ENCODE measurements around the gene PCBP1.

Gene PCBP1

GRCh38 chr2:70086278-70086837, 919 bp upstream of the PCBP1 start:
- no peak for TF ChIP-seq CTCF (IDR thresholded peaks at IDR 0.05; ENCODE audit: low read depth, low read length)
- in situ Hi-C loops (cut with HindIII; ENCODE audit: low sequenced_read_pairs): no loop called here
- DNase-seq (ENCODE audit: low read depth, low spot score): peak; percentile 90
- peak overlapping the region; percentile 41 for H3K4me3 ChIP-seq (ENCODE audit: low read depth, low read length)

DNA sequence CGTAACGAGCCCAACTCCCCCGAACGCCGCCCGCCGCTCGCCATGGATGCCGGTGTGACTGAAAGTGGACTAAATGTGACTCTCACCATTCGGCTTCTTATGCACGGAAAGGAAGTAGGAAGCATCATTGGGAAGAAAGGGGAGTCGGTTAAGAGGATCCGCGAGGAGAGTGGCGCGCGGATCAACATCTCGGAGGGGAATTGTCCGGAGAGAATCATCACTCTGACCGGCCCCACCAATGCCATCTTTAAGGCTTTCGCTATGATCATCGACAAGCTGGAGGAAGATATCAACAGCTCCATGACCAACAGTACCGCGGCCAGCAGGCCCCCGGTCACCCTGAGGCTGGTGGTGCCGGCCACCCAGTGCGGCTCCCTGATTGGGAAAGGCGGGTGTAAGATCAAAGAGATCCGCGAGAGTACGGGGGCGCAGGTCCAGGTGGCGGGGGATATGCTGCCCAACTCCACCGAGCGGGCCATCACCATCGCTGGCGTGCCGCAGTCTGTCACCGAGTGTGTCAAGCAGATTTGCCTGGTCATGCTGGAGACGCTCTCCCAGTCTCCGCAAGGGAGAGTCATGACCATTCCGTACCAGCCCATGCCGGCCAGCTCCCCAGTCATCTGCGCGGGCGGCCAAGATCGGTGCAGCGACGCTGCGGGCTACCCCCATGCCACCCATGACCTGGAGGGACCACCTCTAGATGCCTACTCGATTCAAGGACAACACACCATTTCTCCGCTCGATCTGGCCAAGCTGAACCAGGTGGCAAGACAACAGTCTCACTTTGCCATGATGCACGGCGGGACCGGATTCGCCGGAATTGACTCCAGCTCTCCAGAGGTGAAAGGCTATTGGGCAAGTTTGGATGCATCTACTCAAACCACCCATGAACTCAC, 673 bp downstream of the PCBP1 start:
- no peak for TF ChIP-seq CTCF (IDR thresholded peaks at IDR 0.05; ENCODE audit: low read depth, low read length)
- DNase-seq (ENCODE audit: low read depth, low spot score): peak; percentile 66
- in situ Hi-C loops (cut with HindIII; ENCODE audit: low sequenced_read_pairs): no loop called here
- peak overlapping the region; percentile 86 for H3K4me3 ChIP-seq (ENCODE audit: low read depth, low read length)

GRCh38 chr2:70088598-70089219, 1.4 kb downstream of the PCBP1 start:
- TF ChIP-seq CTCF (IDR thresholded peaks at IDR 0.05; ENCODE audit: low read depth, low read length): no peak
- in situ Hi-C loops (cut with HindIII; ENCODE audit: low sequenced_read_pairs): no loop called here
- no peak for DNase-seq (ENCODE audit: low read depth, low spot score)
- H3K4me3 ChIP-seq (ENCODE audit: low read depth, low read length): peak overlapping the region; percentile 86

- TF ChIP-seq CTCF (IDR thresholded peaks at IDR 0.05; ENCODE audit: low read depth, low read length): no peak
- peak overlapping the region; percentile 86 for H3K4me3 ChIP-seq (ENCODE audit: low read depth, low read length)
- peak; percentile 36 for DNase-seq (ENCODE audit: low read depth, low spot score)
- in situ Hi-C loops (cut with HindIII; ENCODE audit: low sequenced_read_pairs): no loop called here
These were observed 2.1 kb downstream of the PCBP1 start for GRCh38 chr2:70089220-70089982.

GRCh38 chr2:70089983-70090525, 2.8 kb downstream of the PCBP1 start:
- DNase-seq (ENCODE audit: low read depth, low spot score): no peak
- in situ Hi-C loops (cut with HindIII; ENCODE audit: low sequenced_read_pairs): no loop called here
- peak overlapping the region; percentile 86 for H3K4me3 ChIP-seq (ENCODE audit: low read depth, low read length)
- no peak for TF ChIP-seq CTCF (IDR thresholded peaks at IDR 0.05; ENCODE audit: low read depth, low read length)

Data from astrocyte of the spinal cord (primary cell).